ENCODE measurements around the gene ZFYVE28.

ZFYVE28 gene

GRCh38 chr4:2261110-2261852 is 157.2 kb downstream of the ZFYVE28 start:
- H3K27me3 ChIP-seq (ENCODE audit: control insufficient read depth in 2 of 2, insufficient read depth in 2 of 2, low read length in 2 of 2), result no peaks in the 10 kb centered on the region
- H3K9me3 ChIP-seq (ENCODE audit: control insufficient read depth in 2 of 2, low read length in 2 of 2), result no peaks in the 10 kb centered on the region
- H3K4me3 ChIP-seq (ENCODE audit: low read length in 2 of 2), result peak overlapping the region; percentile 74 to 77
- peak overlapping the region; percentile 41 to 84 for H3K9ac ChIP-seq (ENCODE audit: low read depth in 1 of 2, low read length in 2 of 2)
- H3K36me3 ChIP-seq (ENCODE audit: control insufficient read depth in 2 of 2, insufficient read depth in 2 of 2, low read length in 2 of 2), result peaks cover 0 to 18% of the 10 kb centered on the region in 2 donors
- peaks cover 19 to 20% of the 10 kb centered on the region in 2 donors for H3K4me1 ChIP-seq (ENCODE audit: control insufficient read depth in 2 of 2, insufficient read depth in 2 of 2, low read length in 2 of 2)
- H3K27ac ChIP-seq (ENCODE audit: low read depth in 2 of 2, low read length in 2 of 2), result peak overlapping the region; percentile 89 to 90

- H3K4me3 ChIP-seq (ENCODE audit: low read length in 2 of 2), result peak overlapping the region; percentile 74 to 77
- H3K27ac ChIP-seq (ENCODE audit: low read depth in 2 of 2, low read length in 2 of 2), result peak overlapping the region; percentile 7 to 43
- H3K36me3 ChIP-seq (ENCODE audit: control insufficient read depth in 2 of 2, insufficient read depth in 2 of 2, low read length in 2 of 2), result peaks cover 0 to 22% of the 10 kb centered on the region in 2 donors
- peak overlapping the region; percentile 56 to 80 for H3K9ac ChIP-seq (ENCODE audit: low read depth in 1 of 2, low read length in 2 of 2)
- no peaks in the 10 kb centered on the region for H3K9me3 ChIP-seq (ENCODE audit: control insufficient read depth in 2 of 2, low read length in 2 of 2)
- no peaks in the 10 kb centered on the region for H3K27me3 ChIP-seq (ENCODE audit: control insufficient read depth in 2 of 2, insufficient read depth in 2 of 2, low read length in 2 of 2)
- peaks cover 19 to 20% of the 10 kb centered on the region in 2 donors for H3K4me1 ChIP-seq (ENCODE audit: control insufficient read depth in 2 of 2, insufficient read depth in 2 of 2, low read length in 2 of 2)
Measured at GRCh38 chr4:2260344-2261109, 157.9 kb downstream of the ZFYVE28 start.

GRCh38 chr4:2259541-2260343 is 158.7 kb downstream of the ZFYVE28 start:
- H3K27ac ChIP-seq (ENCODE audit: low read depth in 2 of 2, low read length in 2 of 2), result no peak overlapping the region
- H3K4me1 ChIP-seq (ENCODE audit: control insufficient read depth in 2 of 2, insufficient read depth in 2 of 2, low read length in 2 of 2), result peaks cover 19 to 20% of the 10 kb centered on the region in 2 donors
- no peaks in the 10 kb centered on the region for H3K27me3 ChIP-seq (ENCODE audit: control insufficient read depth in 2 of 2, insufficient read depth in 2 of 2, low read length in 2 of 2)
- no peaks in the 10 kb centered on the region for H3K9me3 ChIP-seq (ENCODE audit: control insufficient read depth in 2 of 2, low read length in 2 of 2)
- peak overlapping the region; percentile 74 to 77 for H3K4me3 ChIP-seq (ENCODE audit: low read length in 2 of 2)
- H3K36me3 ChIP-seq (ENCODE audit: control insufficient read depth in 2 of 2, insufficient read depth in 2 of 2, low read length in 2 of 2), result peaks cover 5 to 27% of the 10 kb centered on the region in 2 donors
- peak overlapping the region in 1 of 2 donors; percentile 80 for H3K9ac ChIP-seq (ENCODE audit: low read depth in 1 of 2, low read length in 2 of 2)

GRCh38 chr4:2259036-2259540 is 159.4 kb downstream of the ZFYVE28 start:
- Histone ChIP-seq H3K36me3 (ENCODE audit: control insufficient read depth in 2 of 2, insufficient read depth in 2 of 2, low read length in 2 of 2) (peaks cover 12 to 33% of the 10 kb centered on the region in 2 donors), H3K4me1 (ENCODE audit: control insufficient read depth in 2 of 2, insufficient read depth in 2 of 2, low read length in 2 of 2) (peaks cover 19 to 20% of the 10 kb centered on the region in 2 donors), H3K9ac (ENCODE audit: low read depth in 1 of 2, low read length in 2 of 2) (no peak overlapping the region), H3K9me3 (ENCODE audit: control insufficient read depth in 2 of 2, low read length in 2 of 2) (no peaks in the 10 kb centered on the region), H3K27ac (ENCODE audit: low read depth in 2 of 2, low read length in 2 of 2) (no peak overlapping the region), H3K4me3 (ENCODE audit: low read length in 2 of 2) (no peak overlapping the region), H3K27me3 (ENCODE audit: control insufficient read depth in 2 of 2, insufficient read depth in 2 of 2, low read length in 2 of 2) (no peaks in the 10 kb centered on the region)

- Histone ChIP-seq H3K27me3 (ENCODE audit: control insufficient read depth in 2 of 2, insufficient read depth in 2 of 2, low read length in 2 of 2) (no peaks in the 10 kb centered on the region), H3K9ac (ENCODE audit: low read depth in 1 of 2, low read length in 2 of 2) (no peak overlapping the region), H3K36me3 (ENCODE audit: control insufficient read depth in 2 of 2, insufficient read depth in 2 of 2, low read length in 2 of 2) (peaks cover 19 to 39% of the 10 kb centered on the region in 2 donors), H3K27ac (ENCODE audit: low read depth in 2 of 2, low read length in 2 of 2) (peak overlapping the region in 1 of 2 donors; percentile 16), H3K9me3 (ENCODE audit: control insufficient read depth in 2 of 2, low read length in 2 of 2) (no peaks in the 10 kb centered on the region), H3K4me3 (ENCODE audit: low read length in 2 of 2) (no peak overlapping the region), H3K4me1 (ENCODE audit: control insufficient read depth in 2 of 2, insufficient read depth in 2 of 2, low read length in 2 of 2) (peaks cover 19 to 20% of the 10 kb centered on the region in 2 donors)
Measured at GRCh38 chr4:2258091-2259035, 160.1 kb downstream of the ZFYVE28 start.

- peaks cover 25 to 44% of the 10 kb centered on the region in 2 donors for H3K36me3 ChIP-seq (ENCODE audit: control insufficient read depth in 2 of 2, insufficient read depth in 2 of 2, low read length in 2 of 2)
- peaks cover 15% of the 10 kb centered on the region in 2 donors for H3K4me1 ChIP-seq (ENCODE audit: control insufficient read depth in 2 of 2, insufficient read depth in 2 of 2, low read length in 2 of 2)
- H3K27ac ChIP-seq (ENCODE audit: low read depth in 2 of 2, low read length in 2 of 2), result peak overlapping the region in 1 of 2 donors; percentile 16
- no peaks in the 10 kb centered on the region for H3K9me3 ChIP-seq (ENCODE audit: control insufficient read depth in 2 of 2, low read length in 2 of 2)
- no peak overlapping the region for H3K4me3 ChIP-seq (ENCODE audit: low read length in 2 of 2)
- no peaks in the 10 kb centered on the region for H3K27me3 ChIP-seq (ENCODE audit: control insufficient read depth in 2 of 2, insufficient read depth in 2 of 2, low read length in 2 of 2)
- no peak overlapping the region for H3K9ac ChIP-seq (ENCODE audit: low read depth in 1 of 2, low read length in 2 of 2)
Measured at GRCh38 chr4:2257361-2258081, 160.9 kb downstream of the ZFYVE28 start.

- Histone ChIP-seq H3K4me3 (ENCODE audit: low read length in 2 of 2) (no peak overlapping the region), H3K9ac (ENCODE audit: low read depth in 1 of 2, low read length in 2 of 2) (no peak overlapping the region), H3K9me3 (ENCODE audit: control insufficient read depth in 2 of 2, low read length in 2 of 2) (no peaks in the 10 kb centered on the region), H3K27me3 (ENCODE audit: control insufficient read depth in 2 of 2, insufficient read depth in 2 of 2, low read length in 2 of 2) (no peaks in the 10 kb centered on the region), H3K36me3 (ENCODE audit: control insufficient read depth in 2 of 2, insufficient read depth in 2 of 2, low read length in 2 of 2) (peaks cover 29 to 44% of the 10 kb centered on the region in 2 donors), H3K4me1 (ENCODE audit: control insufficient read depth in 2 of 2, insufficient read depth in 2 of 2, low read length in 2 of 2) (peaks cover 13 to 14% of the 10 kb centered on the region in 2 donors), H3K27ac (ENCODE audit: low read depth in 2 of 2, low read length in 2 of 2) (peak overlapping the region; percentile 43 to 46)
Measured at GRCh38 chr4:2256781-2257191, 161.7 kb downstream of the ZFYVE28 start.

GRCh38 chr4:2256156-2256731 is 162.2 kb downstream of the ZFYVE28 start:
- Histone ChIP-seq H3K9ac (ENCODE audit: low read depth in 1 of 2, low read length in 2 of 2) (no peak overlapping the region), H3K36me3 (ENCODE audit: control insufficient read depth in 2 of 2, insufficient read depth in 2 of 2, low read length in 2 of 2) (peaks cover 31 to 44% of the 10 kb centered on the region in 2 donors), H3K4me1 (ENCODE audit: control insufficient read depth in 2 of 2, insufficient read depth in 2 of 2, low read length in 2 of 2) (peaks cover 13 to 14% of the 10 kb centered on the region in 2 donors), H3K27me3 (ENCODE audit: control insufficient read depth in 2 of 2, insufficient read depth in 2 of 2, low read length in 2 of 2) (no peaks in the 10 kb centered on the region), H3K9me3 (ENCODE audit: control insufficient read depth in 2 of 2, low read length in 2 of 2) (no peaks in the 10 kb centered on the region), H3K27ac (ENCODE audit: low read depth in 2 of 2, low read length in 2 of 2) (peak overlapping the region; percentile 43 to 46), H3K4me3 (ENCODE audit: low read length in 2 of 2) (no peak overlapping the region)

Measured in mucosa of rectum (tissue), 2 donors.